Skeletal muscle satellite cell (primary cell): Measurements from ENCODE around the gene GALM.
"Not testable (repeated sequence)": the region's sequence is repeated elsewhere in the genome, so short reads cannot be mapped to it uniquely, and the experiment has no call there.

Source experiments
- H3K27me3 ChIP-seq: 2 replicates; pipeline ENCODE4 v1.7.0; 2013; ENCODE audit warnings: low read length; ENCODE audit not compliant: control insufficient read depth, insufficient read depth
- H3K36me3 ChIP-seq: 2 replicates; pipeline ENCODE4 v1.7.0; 2013; ENCODE audit warnings: mild to moderate bottlenecking, control low read depth, low read length; ENCODE audit not compliant: insufficient read depth
- H3K4me1 ChIP-seq: 2 replicates; pipeline ENCODE4 v1.7.0; 2013; ENCODE audit warnings: low read length; ENCODE audit not compliant: control insufficient read depth, insufficient read depth
- H3K4me2 ChIP-seq: 2 replicates; pipeline ENCODE4 v1.7.0; 2013; ENCODE audit warnings: mild to moderate bottlenecking, low read length
- H3K4me3 ChIP-seq: 2 replicates; pipeline ENCODE4 v1.7.0; 2013; ENCODE audit warnings: low read length
- H3K9ac ChIP-seq: 2 replicates; pipeline ENCODE4 v1.7.0; 2013; ENCODE audit warnings: mild to moderate bottlenecking, low read depth, low read length, moderate library complexity
- H3K9me3 ChIP-seq: replicated peaks from 2 replicates; pipeline ENCODE4 v1.7.0; 2013; ENCODE audit warnings: mild to moderate bottlenecking, control low read depth, low read length

The GALM gene

GRCh38 chr2:38704664-38705063 is 38.8 kb downstream of the GALM start:
- Histone ChIP-seq H3K4me3 (no peak overlapping the region), H3K9me3 (no peaks in the 10 kb centered on the region), H3K36me3 (no peaks in the 10 kb centered on the region), H3K4me1 (peaks cover 9% of the 10 kb centered on the region), H3K4me2 (no peak overlapping the region), H3K27me3 (no peaks in the 10 kb centered on the region), H3K9ac (no peak overlapping the region)

DNA sequence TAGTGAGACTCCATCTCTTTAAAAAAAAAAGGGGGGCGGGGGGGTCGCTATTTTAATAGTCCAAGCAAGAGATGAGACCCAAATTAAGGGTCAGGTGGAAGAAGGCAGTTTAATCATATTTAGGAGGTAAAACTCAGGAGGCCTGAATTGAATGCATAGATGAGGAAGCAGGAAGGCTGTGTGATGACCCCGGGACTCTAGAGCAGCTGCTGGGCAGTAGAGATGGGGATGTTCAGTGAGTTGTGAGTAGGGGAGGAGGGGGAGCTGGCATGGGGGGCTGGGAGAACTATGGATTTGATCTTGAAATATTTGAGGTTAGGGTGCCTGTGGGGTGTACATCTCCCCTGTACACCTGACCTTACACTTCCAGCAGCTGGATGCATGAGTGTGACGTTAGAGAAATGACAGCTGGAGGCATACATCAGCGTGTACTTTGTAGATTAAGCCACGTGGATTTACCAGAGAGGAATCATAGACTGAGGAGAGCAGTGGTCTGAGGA is 41.0 kb downstream of the GALM start:
- Histone ChIP-seq H3K4me1 (peaks cover 8% of the 10 kb centered on the region), H3K36me3 (no peaks in the 10 kb centered on the region), H3K9me3 (no peaks in the 10 kb centered on the region), H3K4me2 (no peak overlapping the region), H3K9ac (no peak overlapping the region), H3K4me3 (no peak overlapping the region), H3K27me3 (no peaks in the 10 kb centered on the region)

GRCh38 chr2:38708491-38708890 is 42.6 kb downstream of the GALM start:
- not testable (repeated sequence) for H3K27me3 ChIP-seq, H3K4me1 ChIP-seq, H3K9ac ChIP-seq, H3K36me3 ChIP-seq, H3K4me2 ChIP-seq, H3K9me3 ChIP-seq, H3K4me3 ChIP-seq

- H3K4me3 ChIP-seq: no peak overlapping the region
- no peak overlapping the region for H3K9ac ChIP-seq
- no peaks in the 10 kb centered on the region for H3K27me3 ChIP-seq
- no peaks in the 10 kb centered on the region for H3K4me1 ChIP-seq
- H3K36me3 ChIP-seq: no peaks in the 10 kb centered on the region
- H3K9me3 ChIP-seq: no peaks in the 10 kb centered on the region
- no peak overlapping the region for H3K4me2 ChIP-seq
Observed at GRCh38 chr2:38708900-38709566, 43.1 kb downstream of the GALM start.

- Histone ChIP-seq H3K27me3 (no peaks in the 10 kb centered on the region), H3K4me2 (no peak overlapping the region), H3K9me3 (no peaks in the 10 kb centered on the region), H3K36me3 (no peaks in the 10 kb centered on the region), H3K4me3 (no peak overlapping the region), H3K4me1 (no peaks in the 10 kb centered on the region), H3K9ac (no peak overlapping the region)
Observed at GRCh38 chr2:38709567-38710194, 43.8 kb downstream of the GALM start.

DNA sequence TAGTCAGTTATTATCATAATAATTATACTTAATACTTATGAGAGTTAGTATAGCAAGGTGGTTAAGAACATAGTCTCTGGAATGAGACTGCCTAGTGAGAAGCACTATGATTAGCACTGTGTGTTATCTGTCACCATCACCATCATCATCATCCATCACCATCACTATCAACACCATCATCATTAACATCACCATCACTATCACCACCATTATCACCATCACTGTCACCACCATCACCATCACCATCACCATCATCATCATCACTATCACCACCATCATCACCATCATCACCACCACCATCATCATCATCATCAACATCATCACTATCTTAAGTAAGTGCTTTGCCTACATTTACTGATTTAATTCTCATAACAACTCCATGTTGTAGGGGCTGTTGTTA is 45.6 kb downstream of the GALM start:
- H3K9me3 ChIP-seq: no peaks in the 10 kb centered on the region
- H3K4me3 ChIP-seq: no peak overlapping the region
- no peaks in the 10 kb centered on the region for H3K27me3 ChIP-seq
- H3K36me3 ChIP-seq: no peaks in the 10 kb centered on the region
- no peak overlapping the region for H3K9ac ChIP-seq
- H3K4me1 ChIP-seq: no peaks in the 10 kb centered on the region
- no peak overlapping the region for H3K4me2 ChIP-seq

DNA sequence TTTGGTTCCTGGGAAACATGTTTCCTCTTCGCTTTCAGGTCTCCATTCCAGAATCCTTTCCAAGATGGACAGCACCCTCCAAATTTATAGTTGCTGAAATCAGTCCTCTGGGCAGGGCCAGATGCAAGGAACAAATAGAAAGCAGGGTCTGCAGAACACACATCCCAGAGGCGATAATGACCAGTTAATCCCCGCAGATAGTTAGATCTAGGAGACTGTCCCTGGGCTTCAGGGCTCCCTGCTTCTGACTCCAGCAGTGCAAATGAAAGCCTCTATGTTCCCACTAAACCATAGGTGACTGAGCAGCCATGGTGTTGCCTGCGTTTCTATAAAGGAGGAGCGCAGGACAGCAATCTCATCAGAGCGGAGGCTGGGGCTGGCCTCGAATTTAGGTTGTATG is 46.5 kb downstream of the GALM start:
- no peak overlapping the region for H3K9ac ChIP-seq

GRCh38 chr2:38712871-38713270 is 47.0 kb downstream of the GALM start:
- H3K9me3 ChIP-seq: no peaks in the 10 kb centered on the region
- no peaks in the 10 kb centered on the region for H3K36me3 ChIP-seq
- H3K4me3 ChIP-seq: no peak overlapping the region
- no peaks in the 10 kb centered on the region for H3K4me1 ChIP-seq
- no peak overlapping the region for H3K4me2 ChIP-seq
- no peak overlapping the region for H3K9ac ChIP-seq
- no peaks in the 10 kb centered on the region for H3K27me3 ChIP-seq

More for the DNA sequence above, 46.5 kb downstream of the GALM start:
- no peak overlapping the region for H3K4me2 ChIP-seq
- no peaks in the 10 kb centered on the region for H3K36me3 ChIP-seq
- H3K4me1 ChIP-seq: no peaks in the 10 kb centered on the region
- no peak overlapping the region for H3K4me3 ChIP-seq
- no peaks in the 10 kb centered on the region for H3K27me3 ChIP-seq
- no peaks in the 10 kb centered on the region for H3K9me3 ChIP-seq

DNA sequence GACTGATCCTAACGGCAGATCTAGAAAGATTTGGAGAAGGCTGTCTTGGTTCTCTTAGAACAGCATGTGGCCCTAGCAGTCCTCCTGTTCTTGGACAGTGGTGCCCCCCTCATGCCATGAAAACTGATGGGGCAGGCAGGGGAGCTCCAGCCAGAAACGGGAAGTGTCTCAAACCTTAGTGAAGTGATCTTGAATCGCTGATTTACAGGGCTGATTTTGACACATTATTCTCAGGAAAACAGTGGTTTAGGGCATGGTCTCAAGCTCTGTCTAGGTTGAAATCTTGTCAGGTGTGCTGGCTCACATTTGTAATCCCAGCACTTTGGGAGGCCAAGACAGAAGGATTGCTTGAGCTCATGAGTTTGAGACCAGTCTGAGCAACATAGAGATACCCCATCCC is 47.4 kb downstream of the GALM start:
- Histone ChIP-seq H3K27me3 (no peaks in the 10 kb centered on the region), H3K4me2 (no peak overlapping the region), H3K4me3 (no peak overlapping the region), H3K4me1 (no peaks in the 10 kb centered on the region), H3K9me3 (no peaks in the 10 kb centered on the region), H3K9ac (no peak overlapping the region), H3K36me3 (no peaks in the 10 kb centered on the region)

DNA sequence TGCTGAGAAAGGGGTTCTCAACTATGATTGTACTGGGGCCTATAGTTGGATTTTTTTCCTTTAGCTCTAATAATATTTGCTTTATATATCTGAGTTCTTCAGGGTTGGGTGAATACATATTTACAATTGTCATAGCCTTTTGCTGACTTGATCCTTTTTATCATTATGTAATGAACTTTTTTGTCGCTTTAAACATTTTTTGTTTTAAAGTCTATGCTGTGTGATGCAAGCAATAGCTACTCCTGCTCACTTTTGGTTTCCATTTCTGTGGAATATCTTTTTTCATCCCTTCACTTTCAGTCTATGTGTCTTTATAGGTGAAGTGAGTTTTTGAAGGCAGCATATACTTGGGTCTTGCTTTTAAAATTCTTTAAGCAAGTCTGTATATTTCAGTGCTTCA is 49.0 kb downstream of the GALM start:
- H3K4me1 ChIP-seq, H3K4me3 ChIP-seq, H3K4me2 ChIP-seq, H3K9ac ChIP-seq, H3K27me3 ChIP-seq, H3K36me3 ChIP-seq, H3K9me3 ChIP-seq: not testable (repeated sequence)

GRCh38 chr2:38716185-38716584 is 50.3 kb downstream of the GALM start:
- no peaks in the 10 kb centered on the region for H3K36me3 ChIP-seq
- no peak overlapping the region for H3K9ac ChIP-seq
- no peaks in the 10 kb centered on the region for H3K9me3 ChIP-seq
- peaks cover 15% of the 10 kb centered on the region for H3K4me1 ChIP-seq
- H3K4me2 ChIP-seq: no peak overlapping the region
- H3K27me3 ChIP-seq: no peaks in the 10 kb centered on the region
- no peak overlapping the region for H3K4me3 ChIP-seq

GRCh38 chr2:38718601-38719000 is 52.7 kb downstream of the GALM start:
- peaks cover 17% of the 10 kb centered on the region for H3K4me1 ChIP-seq
- H3K36me3 ChIP-seq: no peaks in the 10 kb centered on the region
- H3K9ac ChIP-seq: no peak overlapping the region
- no peak overlapping the region for H3K4me2 ChIP-seq
- no peak overlapping the region for H3K4me3 ChIP-seq
- no peaks in the 10 kb centered on the region for H3K27me3 ChIP-seq
- no peaks in the 10 kb centered on the region for H3K9me3 ChIP-seq
